Smooth muscle cell (in vitro differentiated cells): ENCODE data around the gene DENND4A. TPM values are rescaled to one million over a fixed set of nuclear protein-coding genes. Genes with fewer than 3 reads are reported as not detected.

ENCODE experiments used
- DNase-seq: peaks from one replicate; lab custom pipeline; 2025; ENCODE audit not compliant: unreplicated experiment; lab: John Stamatoyannopoulos, UW
- H2AFZ ChIP-seq: fragments of 200-600 bp; sonication (generic); 2 replicates; pipeline ENCODE4 v1.6.0; 2016; ENCODE audit warnings: antibody characterized with exemption, low read depth, mild to moderate bottlenecking
- H3F3A ChIP-seq: fragments of 200-600 bp; sonication (generic); 2 replicates; pipeline ENCODE4 v1.6.0; 2017; ENCODE audit warnings: antibody characterized with exemption, low read depth
- H3K27ac ChIP-seq: fragments of 200-600 bp; sonication (generic); 2 replicates; pipeline ENCODE4 v1.5.1; 2016; ENCODE audit warnings: low read depth, mild to moderate bottlenecking
- H3K27me3 ChIP-seq: fragments of 200-600 bp; sonication (generic); 2 replicates; pipeline ENCODE4 v1.6.1; 2016; ENCODE audit warnings: low read depth, mild to moderate bottlenecking
- H3K36me3 ChIP-seq: fragments of 200-600 bp; sonication (generic); 2 replicates; pipeline ENCODE4 v1.5.1; 2016; ENCODE audit warnings: low read depth
- H3K4me1 ChIP-seq: fragments of 200-600 bp; sonication (generic); 2 replicates; pipeline ENCODE4 v1.5.1; 2016; ENCODE audit warnings: low read depth
- H3K4me2 ChIP-seq: fragments of 200-600 bp; sonication (generic); 2 replicates; pipeline ENCODE4 v1.6.0; 2016; ENCODE audit warnings: mild to moderate bottlenecking
- H3K4me3 ChIP-seq: fragments of 200-600 bp; sonication (generic); 2 replicates; pipeline ENCODE4 v1.5.1; 2016; ENCODE audit warnings: mild to moderate bottlenecking
- H3K79me2 ChIP-seq: fragments of 200-600 bp; sonication (generic); 2 replicates; pipeline ENCODE4 v1.6.0; 2016; ENCODE audit warnings: low read depth, mild to moderate bottlenecking
- H3K9ac ChIP-seq: fragments of 200-600 bp; sonication (generic); 2 replicates; pipeline ENCODE4 v1.6.0; 2016; ENCODE audit warnings: low read depth
- H3K9me3 ChIP-seq: fragments of 200-600 bp; sonication (generic); replicated peaks from 2 replicates; pipeline ENCODE4 v1.5.1; 2016; ENCODE audit warnings: low read depth
- H4K20me1 ChIP-seq: fragments of 200-600 bp; sonication (generic); 2 replicates; pipeline ENCODE4 v1.6.0; 2016; ENCODE audit warnings: low read depth
- WGBS: methylation state at CpG from one replicate; pipeline ENCODE4 v1.1.7; 2016; ENCODE audit warnings: low lambda C conversion rate; 5-methylcytosine and 5-hydroxymethylcytosine counted together
- polyA plus RNA-seq: library from polyadenylated mRNA; unstranded; fragments of >200 nt; fragmentation: Nextera tagmentation; extraction: Ambion mirVana; gene quantifications from 2 replicates; pipeline ENCODE4 v1.2.1, GENCODE V29; 2016
- total RNA-seq: library from RNA; depleted of rRNA; stranded (reverse); fragments of >200 nt; gene quantifications from 2 replicates; pipeline ENCODE4 v1.2.3, GENCODE V29; 2014
- TF ChIP-seq, protein P1 (sequence below): fragments of 200-600 bp; sonication (generic); IDR thresholded peaks from 2 replicates; pipeline ENCODE4 v1.5.1; 2017; ENCODE audit warnings: borderline replicate concordance, mild to moderate bottlenecking, antibody characterized with exemption; ENCODE audit not compliant: insufficient read depth, poor library complexity, severe bottlenecking

DENND4A gene
- total and polyA plus RNA-seq, 2 experiments from 2014 or later: 3.4 to 16.5 TPM

GRCh38 chr15:65690778-65691177 lies 101.3 kb downstream of the DENND4A start:
- H3K9ac ChIP-seq: no peak overlapping the region
- DNase-seq: no peak
- H2AFZ ChIP-seq: no peak overlapping the region
- no peaks in the 10 kb centered on the region for H3K36me3 ChIP-seq
- peaks cover 5% of the 10 kb centered on the region for H3K9me3 ChIP-seq
- H3K27me3 ChIP-seq: no peaks in the 10 kb centered on the region
- no peak overlapping the region for H3K27ac ChIP-seq
- H3F3A ChIP-seq: no peaks in the 10 kb centered on the region
- no peaks in the 10 kb centered on the region for H3K4me1 ChIP-seq
- H3K4me2 ChIP-seq: no peak overlapping the region
- H4K20me1 ChIP-seq: no peaks in the 10 kb centered on the region
- H3K79me2 ChIP-seq: no peaks in the 10 kb centered on the region
- 90% methylated on average over 4 of the region's 4 CpGs for WGBS
- no peak overlapping the region for H3K4me3 ChIP-seq
- TF ChIP-seq, protein P1, sequence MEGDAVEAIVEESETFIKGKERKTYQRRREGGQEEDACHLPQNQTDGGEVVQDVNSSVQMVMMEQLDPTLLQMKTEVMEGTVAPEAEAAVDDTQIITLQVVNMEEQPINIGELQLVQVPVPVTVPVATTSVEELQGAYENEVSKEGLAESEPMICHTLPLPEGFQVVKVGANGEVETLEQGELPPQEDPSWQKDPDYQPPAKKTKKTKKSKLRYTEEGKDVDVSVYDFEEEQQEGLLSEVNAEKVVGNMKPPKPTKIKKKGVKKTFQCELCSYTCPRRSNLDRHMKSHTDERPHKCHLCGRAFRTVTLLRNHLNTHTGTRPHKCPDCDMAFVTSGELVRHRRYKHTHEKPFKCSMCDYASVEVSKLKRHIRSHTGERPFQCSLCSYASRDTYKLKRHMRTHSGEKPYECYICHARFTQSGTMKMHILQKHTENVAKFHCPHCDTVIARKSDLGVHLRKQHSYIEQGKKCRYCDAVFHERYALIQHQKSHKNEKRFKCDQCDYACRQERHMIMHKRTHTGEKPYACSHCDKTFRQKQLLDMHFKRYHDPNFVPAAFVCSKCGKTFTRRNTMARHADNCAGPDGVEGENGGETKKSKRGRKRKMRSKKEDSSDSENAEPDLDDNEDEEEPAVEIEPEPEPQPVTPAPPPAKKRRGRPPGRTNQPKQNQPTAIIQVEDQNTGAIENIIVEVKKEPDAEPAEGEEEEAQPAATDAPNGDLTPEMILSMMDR: no peak

- H3K9me3 ChIP-seq: peaks cover 5% of the 10 kb centered on the region
- no peak overlapping the region for H3K9ac ChIP-seq
- H3K79me2 ChIP-seq: no peaks in the 10 kb centered on the region
- no peaks in the 10 kb centered on the region for H4K20me1 ChIP-seq
- H3K4me1 ChIP-seq: no peaks in the 10 kb centered on the region
- TF ChIP-seq, protein P1: no peak
- no peak overlapping the region for H2AFZ ChIP-seq
- no peaks in the 10 kb centered on the region for H3K36me3 ChIP-seq
- H3F3A ChIP-seq: no peaks in the 10 kb centered on the region
- H3K27me3 ChIP-seq: no peaks in the 10 kb centered on the region
- H3K4me3 ChIP-seq: no peak overlapping the region
- H3K4me2 ChIP-seq: no peak overlapping the region
- no peak overlapping the region for H3K27ac ChIP-seq
- WGBS: 95% methylated on average over 1 of the region's 1 CpG
- no peak for DNase-seq
Observed at GRCh38 chr15:65690173-65690572, 101.9 kb downstream of the DENND4A start.

- TF ChIP-seq, protein P1: no peak
- no peak overlapping the region for H3K4me3 ChIP-seq
- H3K27me3 ChIP-seq: no peaks in the 10 kb centered on the region
- no peak overlapping the region for H3K9ac ChIP-seq
- H3K4me1 ChIP-seq: no peaks in the 10 kb centered on the region
- 89% methylated on average over 1 of the region's 1 CpG for WGBS
- no peak for DNase-seq
- H3K4me2 ChIP-seq: no peak overlapping the region
- H2AFZ ChIP-seq: no peak overlapping the region
- H4K20me1 ChIP-seq: no peaks in the 10 kb centered on the region
- no peaks in the 10 kb centered on the region for H3K79me2 ChIP-seq
- H3K36me3 ChIP-seq: no peaks in the 10 kb centered on the region
- no peak overlapping the region for H3K27ac ChIP-seq
- H3F3A ChIP-seq: no peaks in the 10 kb centered on the region
- peaks cover 5% of the 10 kb centered on the region for H3K9me3 ChIP-seq
Observed at GRCh38 chr15:65688462-65688861, 103.6 kb downstream of the DENND4A start.

GRCh38 chr15:65682404-65682911 lies 109.6 kb downstream of the DENND4A start:
- H4K20me1 ChIP-seq: no peaks in the 10 kb centered on the region
- no peak overlapping the region for H3K27ac ChIP-seq
- H3K9ac ChIP-seq: no peak overlapping the region
- no peak for DNase-seq
- no peak overlapping the region for H2AFZ ChIP-seq
- H3K4me3 ChIP-seq: no peak overlapping the region
- H3K36me3 ChIP-seq: no peaks in the 10 kb centered on the region
- no peaks in the 10 kb centered on the region for H3K27me3 ChIP-seq
- H3F3A ChIP-seq: no peaks in the 10 kb centered on the region
- WGBS: 97% methylated on average over 2 of the region's 2 CpGs
- H3K79me2 ChIP-seq: no peaks in the 10 kb centered on the region
- no peaks in the 10 kb centered on the region for H3K4me1 ChIP-seq
- TF ChIP-seq, protein P1: no peak
- H3K9me3 ChIP-seq: peaks cover 2% of the 10 kb centered on the region
- H3K4me2 ChIP-seq: no peak overlapping the region
